Measurements from ENCODE around the gene SUPT3H. TPM values are rescaled to one million over a fixed set of nuclear protein-coding genes. Genes with fewer than 3 reads are reported as not detected.
A peak's percentile ranks its signal among the peaks of the same experiment; 100 is the strongest.
"Not testable (repeated sequence)": the region's sequence is repeated elsewhere in the genome, so short reads cannot be mapped to it uniquely, and the experiment has no call there.

The SUPT3H gene
- total and polyA plus RNA-seq, 5 donors: 3.1 to 4.5 (median 4.1) TPM

GRCh38 chr6:44920952-44921491, 456.7 kb downstream of the SUPT3H start:
- Histone ChIP-seq H3K9me3 (ENCODE audit: control insufficient read depth, low read length) (no peaks in the 10 kb centered on the region), H3K27me3 (ENCODE audit: control insufficient read depth, insufficient read depth) (no peaks in the 10 kb centered on the region), H3K4me1 (ENCODE audit: control insufficient read depth, insufficient read depth, low read length) (peaks cover 2% of the 10 kb centered on the region), H3K27ac (ENCODE audit: low read length) (no peak overlapping the region), H3K4me3 (ENCODE audit: low read length) (no peak overlapping the region)
- intact Hi-C loops (cut with DNase I): no loop called here
- WGBS: 64% methylated on average over 5 of the region's 5 CpGs
- ATAC-seq (no peak), DNase-seq (no peak)

- Histone ChIP-seq H3K9me3 (ENCODE audit: control insufficient read depth, low read length) (no peaks in the 10 kb centered on the region), H3K4me1 (ENCODE audit: control insufficient read depth, insufficient read depth, low read length) (peaks cover 2% of the 10 kb centered on the region), H3K4me3 (ENCODE audit: low read length) (no peak overlapping the region), H3K27ac (ENCODE audit: low read length) (no peak overlapping the region), H3K27me3 (ENCODE audit: control insufficient read depth, insufficient read depth) (no peaks in the 10 kb centered on the region)
- DNase-seq (no peak), ATAC-seq (no peak)
- intact Hi-C loops (cut with DNase I): no loop called here
- WGBS: 73% methylated on average over 6 of the region's 6 CpGs
Measured at GRCh38 chr6:44918671-44919296, 458.9 kb downstream of the SUPT3H start.

GRCh38 chr6:44917430-44917829, 460.3 kb downstream of the SUPT3H start:
- DNase-seq (no peak), ATAC-seq (no peak)
- Histone ChIP-seq H3K27me3 (ENCODE audit: control insufficient read depth, insufficient read depth) (no peaks in the 10 kb centered on the region), H3K4me1 (ENCODE audit: control insufficient read depth, insufficient read depth, low read length) (peaks cover 2% of the 10 kb centered on the region), H3K9me3 (ENCODE audit: control insufficient read depth, low read length) (no peaks in the 10 kb centered on the region), H3K4me3 (ENCODE audit: low read length) (no peak overlapping the region), H3K27ac (ENCODE audit: low read length) (no peak overlapping the region)
- intact Hi-C loops (cut with DNase I): no loop called here
- 92% methylated on average over 2 of the region's 2 CpGs for WGBS

GRCh38 chr6:44915111-44915510, 462.6 kb downstream of the SUPT3H start:
- no peak overlapping the region for H3K27ac ChIP-seq (ENCODE audit: low read length)
- no peaks in the 10 kb centered on the region for H3K4me1 ChIP-seq (ENCODE audit: control insufficient read depth, insufficient read depth, low read length)
- intact Hi-C loops (cut with DNase I): no loop called here
- H3K27me3 ChIP-seq (ENCODE audit: control insufficient read depth, insufficient read depth): no peaks in the 10 kb centered on the region
- ATAC-seq (no peak), DNase-seq (no peak)
- H3K9me3 ChIP-seq (ENCODE audit: control insufficient read depth, low read length): no peaks in the 10 kb centered on the region
- no peak overlapping the region for H3K4me3 ChIP-seq (ENCODE audit: low read length)
- 96% methylated on average over 2 of the region's 2 CpGs for WGBS

GRCh38 chr6:44914141-44914540, 463.6 kb downstream of the SUPT3H start:
- Histone ChIP-seq H3K9me3 (ENCODE audit: control insufficient read depth, low read length) (no peaks in the 10 kb centered on the region), H3K4me3 (ENCODE audit: low read length) (no peak overlapping the region), H3K27me3 (ENCODE audit: control insufficient read depth, insufficient read depth) (no peaks in the 10 kb centered on the region), H3K27ac (ENCODE audit: low read length) (no peak overlapping the region), H3K4me1 (ENCODE audit: control insufficient read depth, insufficient read depth, low read length) (no peaks in the 10 kb centered on the region)
- ATAC-seq: no peak
- intact Hi-C loops (cut with DNase I): no loop called here
- no peak for DNase-seq

GRCh38 chr6:44906761-44907160, 471.0 kb downstream of the SUPT3H start:
- WGBS: 66% methylated on average over 2 of the region's 2 CpGs
- no peak overlapping the region for H3K27ac ChIP-seq (ENCODE audit: low read length)
- intact Hi-C loops (cut with DNase I): no loop called here

GRCh38 chr6:44900358-44900757, 477.4 kb downstream of the SUPT3H start:
- H3K27me3 ChIP-seq (ENCODE audit: control insufficient read depth, insufficient read depth); H3K9me3 ChIP-seq (ENCODE audit: control insufficient read depth, low read length); H3K27ac ChIP-seq (ENCODE audit: low read length); intact Hi-C loops (cut with DNase I); H3K4me1 ChIP-seq (ENCODE audit: control insufficient read depth, insufficient read depth, low read length); ATAC-seq; H3K4me3 ChIP-seq (ENCODE audit: low read length): not testable (repeated sequence)
- WGBS: 93% methylated on average over 11 of the region's 11 CpGs
- DNase-seq: peak in 1 of 3 donors; percentile 43

More at GRCh38 chr6:44906761-44907160, 471.0 kb downstream of the SUPT3H start:
- H3K27me3 ChIP-seq (ENCODE audit: control insufficient read depth, insufficient read depth): no peaks in the 10 kb centered on the region
- no peaks in the 10 kb centered on the region for H3K9me3 ChIP-seq (ENCODE audit: control insufficient read depth, low read length)
- H3K4me1 ChIP-seq (ENCODE audit: control insufficient read depth, insufficient read depth, low read length): no peaks in the 10 kb centered on the region
- ATAC-seq (no peak), DNase-seq (no peak)
- no peak overlapping the region for H3K4me3 ChIP-seq (ENCODE audit: low read length)

- intact Hi-C loops (cut with DNase I): no loop called here
Measured at GRCh38 chr6:44898296-44898930, 479.3 kb downstream of the SUPT3H start.

GRCh38 chr6:44897316-44897715, 480.4 kb downstream of the SUPT3H start:
- Histone ChIP-seq H3K9me3 (ENCODE audit: control insufficient read depth, low read length) (no peaks in the 10 kb centered on the region), H3K4me3 (ENCODE audit: low read length) (no peak overlapping the region), H3K27me3 (ENCODE audit: control insufficient read depth, insufficient read depth) (no peaks in the 10 kb centered on the region), H3K27ac (ENCODE audit: low read length) (no peak overlapping the region), H3K4me1 (ENCODE audit: control insufficient read depth, insufficient read depth, low read length) (no peaks in the 10 kb centered on the region)
- intact Hi-C loops (cut with DNase I): no loop called here
- ATAC-seq: no peak
- no peak for DNase-seq

More at GRCh38 chr6:44898296-44898930, 479.3 kb downstream of the SUPT3H start:
- Histone ChIP-seq H3K27ac (ENCODE audit: low read length) (no peak overlapping the region), H3K4me1 (ENCODE audit: control insufficient read depth, insufficient read depth, low read length) (no peaks in the 10 kb centered on the region), H3K4me3 (ENCODE audit: low read length) (no peak overlapping the region), H3K27me3 (ENCODE audit: control insufficient read depth, insufficient read depth) (no peaks in the 10 kb centered on the region), H3K9me3 (ENCODE audit: control insufficient read depth, low read length) (no peaks in the 10 kb centered on the region)
- DNase-seq (peak in 1 of 3 donors; percentile 46), ATAC-seq (no peak)
- 88% methylated on average over 10 of the region's 10 CpGs for WGBS

- Histone ChIP-seq H3K27me3 (ENCODE audit: control insufficient read depth, insufficient read depth) (no peaks in the 10 kb centered on the region), H3K9me3 (ENCODE audit: control insufficient read depth, low read length) (no peaks in the 10 kb centered on the region), H3K4me1 (ENCODE audit: control insufficient read depth, insufficient read depth, low read length) (no peaks in the 10 kb centered on the region), H3K4me3 (ENCODE audit: low read length) (no peak overlapping the region), H3K27ac (ENCODE audit: low read length) (no peak overlapping the region)
- intact Hi-C loops (cut with DNase I): no loop called here
- no peak for DNase-seq
- 63% methylated on average over 4 of the region's 4 CpGs for WGBS
- no peak for ATAC-seq
Measured at GRCh38 chr6:44896701-44897100, 481.0 kb downstream of the SUPT3H start.

GRCh38 chr6:44892579-44892978, 485.2 kb downstream of the SUPT3H start:
- H3K27me3 ChIP-seq (ENCODE audit: control insufficient read depth, insufficient read depth): no peaks in the 10 kb centered on the region
- no peak overlapping the region for H3K4me3 ChIP-seq (ENCODE audit: low read length)
- no peaks in the 10 kb centered on the region for H3K9me3 ChIP-seq (ENCODE audit: control insufficient read depth, low read length)
- intact Hi-C loops (cut with DNase I): no loop called here
- ATAC-seq: peak in 1 of 2 donors; percentile 25
- no peaks in the 10 kb centered on the region for H3K4me1 ChIP-seq (ENCODE audit: control insufficient read depth, insufficient read depth, low read length)
- no peak overlapping the region for H3K27ac ChIP-seq (ENCODE audit: low read length)
- no peak for DNase-seq
